ES-I3 (cell line): ENCODE results near the gene RBP5.

Experiments used
- H3K36me3 ChIP-seq: 2 replicates; pipeline ENCODE4 v1.6.1; 2013; ENCODE audit warnings: mild to moderate bottlenecking, low read length, control low read depth, moderate library complexity; ENCODE audit not compliant: insufficient read depth
- H3K4me1 ChIP-seq: 2 replicates; pipeline ENCODE4 v1.6.1; 2013; ENCODE audit warnings: mild to moderate bottlenecking, control low read depth, low read length; ENCODE audit not compliant: insufficient read depth
- H3K9ac ChIP-seq: 2 replicates; pipeline ENCODE4 v1.6.1; 2013; ENCODE audit warnings: low read depth, mild to moderate bottlenecking, low read length, moderate library complexity
- H3K9me3 ChIP-seq: 2 replicates; pipeline ENCODE4 v1.6.1; 2013; ENCODE audit warnings: mild to moderate bottlenecking, low read length, moderate library complexity; ENCODE audit not compliant: control insufficient read depth, insufficient read depth

The RBP5 gene

GRCh38 chr12:7154901-7155470 lies 26.3 kb upstream of the RBP5 start:
- H3K36me3 ChIP-seq: no peaks in the 10 kb centered on the region
- no peak overlapping the region for H3K9ac ChIP-seq
- no peaks in the 10 kb centered on the region for H3K4me1 ChIP-seq
- H3K9me3 ChIP-seq: no peaks in the 10 kb centered on the region

DNA sequence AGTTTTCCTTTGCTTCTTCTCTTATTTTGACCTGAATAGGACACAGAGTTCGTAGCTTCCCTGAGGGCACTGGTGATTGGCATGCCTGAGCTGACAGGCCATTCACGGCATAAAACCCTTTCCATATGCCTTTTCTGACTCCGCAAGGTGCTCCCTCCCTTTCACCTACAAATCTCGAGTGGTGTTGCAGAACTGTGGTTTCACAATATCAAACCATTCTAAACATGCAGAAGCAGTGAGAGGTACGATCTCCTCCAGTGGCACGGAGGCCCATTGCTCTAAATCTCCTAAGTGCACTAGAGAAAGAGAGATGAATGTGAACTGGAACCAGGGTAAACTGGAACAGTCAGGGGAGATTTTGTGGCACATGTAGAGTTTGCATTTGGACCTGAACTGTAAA lies 25.4 kb upstream of the RBP5 start:
- H3K9ac ChIP-seq: no peak overlapping the region
- H3K36me3 ChIP-seq: no peaks in the 10 kb centered on the region
- no peaks in the 10 kb centered on the region for H3K9me3 ChIP-seq
- no peaks in the 10 kb centered on the region for H3K4me1 ChIP-seq

- H3K4me1 ChIP-seq: no peaks in the 10 kb centered on the region
- no peaks in the 10 kb centered on the region for H3K36me3 ChIP-seq
- no peak overlapping the region for H3K9ac ChIP-seq
- no peaks in the 10 kb centered on the region for H3K9me3 ChIP-seq
Observed at GRCh38 chr12:7152818-7153217, 24.1 kb upstream of the RBP5 start.

- H3K9ac ChIP-seq: no peak overlapping the region
- H3K36me3 ChIP-seq: no peaks in the 10 kb centered on the region
- no peaks in the 10 kb centered on the region for H3K4me1 ChIP-seq
- no peaks in the 10 kb centered on the region for H3K9me3 ChIP-seq
Observed at GRCh38 chr12:7151532-7151931, 22.8 kb upstream of the RBP5 start.

- Histone ChIP-seq H3K9ac (no peak overlapping the region), H3K9me3 (no peaks in the 10 kb centered on the region), H3K36me3 (no peaks in the 10 kb centered on the region), H3K4me1 (no peaks in the 10 kb centered on the region)
Observed at GRCh38 chr12:7150841-7151240, 22.2 kb upstream of the RBP5 start.

DNA sequence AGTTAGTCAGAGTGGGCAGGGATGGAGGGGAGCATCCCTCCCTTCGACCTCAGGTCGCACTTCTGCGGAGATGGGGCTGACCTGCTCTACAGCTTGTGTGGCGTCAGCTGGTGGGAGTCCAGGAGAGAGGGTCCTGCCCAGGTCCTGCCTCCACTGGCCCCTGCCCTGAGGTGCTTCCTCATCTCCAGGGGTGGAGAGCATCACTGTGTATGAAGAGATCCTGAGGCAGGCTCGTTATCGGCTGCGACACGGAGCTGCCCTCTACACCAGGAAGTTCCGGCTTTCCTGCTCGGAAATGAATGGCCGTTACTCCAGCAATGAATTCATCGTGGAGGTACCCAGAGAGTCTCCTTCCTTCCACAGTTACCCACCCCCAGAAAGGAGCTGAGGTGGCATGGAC lies 21.7 kb upstream of the RBP5 start:
- Histone ChIP-seq H3K36me3 (no peaks in the 10 kb centered on the region), H3K9ac (no peak overlapping the region), H3K4me1 (0 out of 2 replicates have a peak, but pooled peaks cover 3% of the 10 kb centered on the region), H3K9me3 (no peaks in the 10 kb centered on the region)

DNA sequence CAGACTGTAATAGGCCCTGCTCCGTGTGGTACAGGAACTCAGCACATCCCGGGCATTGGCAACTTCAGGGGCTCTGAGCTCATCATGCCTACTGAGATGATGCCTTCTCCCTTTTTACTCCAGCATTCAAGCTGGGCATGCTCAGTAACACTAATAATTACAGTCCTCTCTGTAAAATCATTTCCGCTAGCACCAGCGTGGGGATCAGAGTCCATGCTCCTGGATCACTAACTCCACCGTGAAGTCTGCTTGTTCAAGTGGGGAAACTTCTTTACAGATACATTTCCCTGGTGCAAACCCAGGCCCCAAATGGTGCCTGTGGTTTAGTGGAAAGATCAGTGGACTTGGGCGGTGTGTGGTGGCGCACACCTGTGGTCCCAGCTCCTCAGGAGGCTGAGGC lies 18.2 kb upstream of the RBP5 start:
- 0 out of 2 replicates have a peak, but pooled peaks cover 4% of the 10 kb centered on the region for H3K36me3 ChIP-seq
- H3K9me3 ChIP-seq: no peaks in the 10 kb centered on the region
- H3K4me1 ChIP-seq: peaks cover 10% of the 10 kb centered on the region; the same call in 1 of the 2 replicates
- H3K9ac ChIP-seq: no peak overlapping the region

DNA sequence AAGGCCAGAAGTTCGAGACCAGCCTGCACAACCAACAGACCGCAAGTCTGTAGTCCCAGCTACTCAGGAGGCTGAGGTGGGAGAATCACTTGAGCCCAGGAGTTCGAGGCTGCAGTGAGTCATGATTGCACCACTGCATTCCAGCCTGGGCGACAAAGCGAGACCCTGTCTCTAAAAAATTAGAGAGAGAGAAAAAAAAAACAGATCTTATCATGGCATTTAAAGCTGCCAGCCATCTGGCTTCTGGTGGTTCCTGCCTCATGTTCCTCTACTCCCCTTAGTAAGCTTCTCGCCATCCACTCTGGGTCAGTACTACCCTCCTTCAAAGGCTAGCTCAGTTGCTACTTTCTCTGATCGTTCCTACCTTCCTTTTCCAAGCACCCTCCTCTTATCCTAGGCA lies 17.5 kb upstream of the RBP5 start:
- Histone ChIP-seq H3K36me3 (0 out of 2 replicates have a peak, but pooled peaks cover 4% of the 10 kb centered on the region), H3K9me3 (no peaks in the 10 kb centered on the region), H3K4me1 (peaks cover 10% of the 10 kb centered on the region; the same call in 1 of the 2 replicates), H3K9ac (no peak overlapping the region)

DNA sequence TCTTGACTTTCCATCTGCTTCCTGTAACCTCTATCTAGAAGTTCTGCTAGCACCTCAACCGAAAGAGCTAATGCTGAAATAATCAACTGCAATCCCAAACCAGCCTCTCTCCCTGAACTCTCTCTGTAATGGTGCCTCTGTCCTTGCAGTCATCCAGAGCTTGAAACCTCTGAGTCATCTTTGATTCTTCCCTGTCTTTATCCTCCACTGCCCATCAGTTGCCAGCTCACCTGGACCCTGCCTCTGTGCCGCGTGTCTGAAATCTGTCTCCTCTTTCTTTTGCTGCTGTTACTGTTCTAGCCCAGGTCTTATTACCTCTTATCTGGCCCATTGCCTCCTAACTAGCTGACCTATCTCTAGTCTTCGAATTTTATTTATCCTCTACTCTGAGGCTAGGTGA lies 17.0 kb upstream of the RBP5 start:
- H3K4me1 ChIP-seq: peaks cover 10% of the 10 kb centered on the region; the same call in 1 of the 2 replicates
- H3K36me3 ChIP-seq: 0 out of 2 replicates have a peak, but pooled peaks cover 4% of the 10 kb centered on the region
- H3K9ac ChIP-seq: no peak overlapping the region
- no peaks in the 10 kb centered on the region for H3K9me3 ChIP-seq

- Histone ChIP-seq H3K36me3 (0 out of 2 replicates have a peak, but pooled peaks cover 4% of the 10 kb centered on the region), H3K9me3 (no peaks in the 10 kb centered on the region), H3K4me1 (peaks cover 10% of the 10 kb centered on the region; the same call in 1 of the 2 replicates), H3K9ac (no peak overlapping the region)
Observed at GRCh38 chr12:7144414-7145120, 15.9 kb upstream of the RBP5 start.

DNA sequence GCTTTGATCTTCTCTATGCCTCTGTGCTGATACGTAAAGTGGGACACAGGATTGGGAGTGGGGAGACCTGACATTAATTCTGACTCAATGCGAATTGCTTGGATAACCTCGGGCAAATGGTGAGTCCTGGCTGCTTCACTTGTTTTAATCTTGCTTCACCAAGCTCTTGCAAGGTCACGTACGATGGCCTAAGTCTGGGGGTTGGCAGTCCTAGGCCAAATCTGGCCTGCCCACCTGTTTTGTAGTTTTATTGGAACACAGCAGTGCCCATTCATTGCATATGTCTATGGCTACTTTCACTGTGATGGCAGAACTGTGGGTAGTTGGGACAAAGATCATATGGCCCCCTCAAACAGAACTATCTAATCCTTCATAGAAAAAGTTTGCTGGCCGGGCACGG lies 14.9 kb upstream of the RBP5 start:
- H3K9ac ChIP-seq: no peak overlapping the region
- peaks cover 10% of the 10 kb centered on the region; the same call in 1 of the 2 replicates for H3K4me1 ChIP-seq
- H3K36me3 ChIP-seq: 0 out of 2 replicates have a peak, but pooled peaks cover 4% of the 10 kb centered on the region
- H3K9me3 ChIP-seq: no peaks in the 10 kb centered on the region

- no peak overlapping the region for H3K9ac ChIP-seq
- no peaks in the 10 kb centered on the region for H3K9me3 ChIP-seq
- 0 out of 2 replicates have a peak, but pooled peaks cover 4% of the 10 kb centered on the region for H3K36me3 ChIP-seq
- H3K4me1 ChIP-seq: peaks cover 10% of the 10 kb centered on the region; the same call in 1 of the 2 replicates
Observed at GRCh38 chr12:7142809-7143465, 14.2 kb upstream of the RBP5 start.

- H3K9ac ChIP-seq: no peak overlapping the region
- peaks cover 10% of the 10 kb centered on the region; the same call in 1 of the 2 replicates for H3K4me1 ChIP-seq
- H3K9me3 ChIP-seq: no peaks in the 10 kb centered on the region
- H3K36me3 ChIP-seq: 0 out of 2 replicates have a peak, but pooled peaks cover 4% of the 10 kb centered on the region
Observed at GRCh38 chr12:7142056-7142644, 13.5 kb upstream of the RBP5 start.

GRCh38 chr12:7141351-7142005 lies 12.8 kb upstream of the RBP5 start:
- H3K4me1 ChIP-seq: peaks cover 10% of the 10 kb centered on the region; the same call in 1 of the 2 replicates
- H3K9ac ChIP-seq: no peak overlapping the region
- H3K36me3 ChIP-seq: 0 out of 2 replicates have a peak, but pooled peaks cover 6% of the 10 kb centered on the region
- H3K9me3 ChIP-seq: no peaks in the 10 kb centered on the region
